ENCODE results near the gene GNAZ.

GNAZ gene

GRCh38 chr22:23137468-23137867 is 67.1 kb downstream of the GNAZ start:
- in situ Hi-C loops (cut with HindIII; ENCODE audit: low pct_ligation_motif_present, low pct_unique_long_range_greater_than_20kb, low sequenced_read_pairs): no loop called here
- no peak for DNase-seq

GRCh38 chr22:23137905-23138561 is 67.7 kb downstream of the GNAZ start:
- no peak for DNase-seq
- in situ Hi-C loops (cut with HindIII; ENCODE audit: low pct_ligation_motif_present, low pct_unique_long_range_greater_than_20kb, low sequenced_read_pairs): no loop called here

GRCh38 chr22:23138584-23139435 is 68.5 kb downstream of the GNAZ start:
- DNase-seq: no peak
- in situ Hi-C loops (cut with HindIII; ENCODE audit: low pct_ligation_motif_present, low pct_unique_long_range_greater_than_20kb, low sequenced_read_pairs): no loop called here

GRCh38 chr22:23140385-23140784 is 70.1 kb downstream of the GNAZ start:
- in situ Hi-C loops (cut with HindIII; ENCODE audit: low pct_ligation_motif_present, low pct_unique_long_range_greater_than_20kb, low sequenced_read_pairs): no loop called here
- DNase-seq: no peak

GRCh38 chr22:23142546-23143105 is 72.3 kb downstream of the GNAZ start:
- DNase-seq: no peak
- in situ Hi-C loops (cut with HindIII; ENCODE audit: low pct_ligation_motif_present, low pct_unique_long_range_greater_than_20kb, low sequenced_read_pairs): no loop called here

GRCh38 chr22:23143119-23143518 is 72.8 kb downstream of the GNAZ start:
- no peak for DNase-seq
- in situ Hi-C loops (cut with HindIII; ENCODE audit: low pct_ligation_motif_present, low pct_unique_long_range_greater_than_20kb, low sequenced_read_pairs): no loop called here

GRCh38 chr22:23144432-23144831 is 74.1 kb downstream of the GNAZ start:
- in situ Hi-C loops (cut with HindIII; ENCODE audit: low pct_ligation_motif_present, low pct_unique_long_range_greater_than_20kb, low sequenced_read_pairs): no loop called here
- no peak for DNase-seq

GRCh38 chr22:23144932-23145877 is 74.9 kb downstream of the GNAZ start, which contains the start of gene RAB36:
Gene RAB36 (plus strand): TSS chr22:23145477. CDS start chr22:23146617, 1,140 bp downstream.
- in situ Hi-C loops (cut with HindIII; ENCODE audit: low pct_ligation_motif_present, low pct_unique_long_range_greater_than_20kb, low sequenced_read_pairs): no loop called here
- DNase-seq: peak; percentile 97

GRCh38 chr22:23145878-23146470 is 75.7 kb downstream of the GNAZ start:
- in situ Hi-C loops (cut with HindIII; ENCODE audit: low pct_ligation_motif_present, low pct_unique_long_range_greater_than_20kb, low sequenced_read_pairs): no loop called here
- DNase-seq: no peak

GRCh38 chr22:23146478-23147205 is 76.3 kb downstream of the GNAZ start:
- in situ Hi-C loops (cut with HindIII; ENCODE audit: low pct_ligation_motif_present, low pct_unique_long_range_greater_than_20kb, low sequenced_read_pairs): no loop called here
- no peak for DNase-seq

GRCh38 chr22:23147617-23148387 is 77.5 kb downstream of the GNAZ start:
- no peak for DNase-seq
- in situ Hi-C loops (cut with HindIII; ENCODE audit: low pct_ligation_motif_present, low pct_unique_long_range_greater_than_20kb, low sequenced_read_pairs): no loop called here

- in situ Hi-C loops (cut with HindIII; ENCODE audit: low pct_ligation_motif_present, low pct_unique_long_range_greater_than_20kb, low sequenced_read_pairs): no loop called here
- no peak for DNase-seq
These were observed 79.5 kb downstream of the GNAZ start for GRCh38 chr22:23149743-23150238.

GRCh38 chr22:23150762-23151161 is 80.4 kb downstream of the GNAZ start:
- in situ Hi-C loops (cut with HindIII; ENCODE audit: low pct_ligation_motif_present, low pct_unique_long_range_greater_than_20kb, low sequenced_read_pairs): no loop called here
- no peak for DNase-seq

GRCh38 chr22:23151827-23152226 is 81.5 kb downstream of the GNAZ start:
- in situ Hi-C loops (cut with HindIII; ENCODE audit: low pct_ligation_motif_present, low pct_unique_long_range_greater_than_20kb, low sequenced_read_pairs): no loop called here
- DNase-seq: no peak

GRCh38 chr22:23152238-23153114 is 82.2 kb downstream of the GNAZ start:
- no peak for DNase-seq
- in situ Hi-C loops (cut with HindIII; ENCODE audit: low pct_ligation_motif_present, low pct_unique_long_range_greater_than_20kb, low sequenced_read_pairs): no loop called here

GRCh38 chr22:23153994-23154393 is 83.7 kb downstream of the GNAZ start:
- in situ Hi-C loops (cut with HindIII; ENCODE audit: low pct_ligation_motif_present, low pct_unique_long_range_greater_than_20kb, low sequenced_read_pairs): no loop called here
- DNase-seq: no peak

Measured in ACHN (cell line).